ENCODE results near the gene ZAP70.

Gene ZAP70

DNA sequence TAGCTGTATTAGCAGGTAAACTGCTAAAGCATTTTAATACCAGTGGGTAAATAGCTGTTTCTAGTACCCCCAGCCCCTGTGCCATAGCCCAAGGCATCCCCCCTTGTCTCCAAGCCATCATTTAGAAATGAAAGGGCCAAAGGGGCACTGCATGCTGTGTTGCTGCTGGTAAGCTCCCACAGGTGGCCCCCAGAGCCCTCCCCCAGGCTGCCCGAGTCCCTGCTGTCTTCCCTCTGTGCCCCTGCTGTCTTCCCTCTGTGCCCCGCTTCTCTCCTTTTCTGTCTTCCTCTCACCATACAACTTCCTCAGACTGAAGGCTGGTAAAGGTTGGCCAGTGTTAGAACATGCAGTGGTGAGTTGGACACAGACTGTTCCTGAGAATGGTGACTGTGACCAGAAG lies 42.1 kb downstream of the ZAP70 start:
- no peak for DNase-seq
- Histone ChIP-seq H3K4me2 (ENCODE audit: low read length) (no peak overlapping the region), H4K8ac (ENCODE audit: low read depth, low read length) (no peak overlapping the region), H3K23ac (ENCODE audit: low read length) (no peak overlapping the region), H2BK15ac (replicated peaks; ENCODE audit: low read depth) (no peak overlapping the region), H3K79me2 (ENCODE audit: control insufficient read depth, insufficient read depth, low read length) (no peaks in the 10 kb centered on the region), H2BK5ac (ENCODE audit: low read length) (no peak overlapping the region), H4K5ac (ENCODE audit: low read length) (no peak overlapping the region), H3K9ac (ENCODE audit: low read length) (no peak overlapping the region), H2AK5ac (ENCODE audit: low read length) (no peak overlapping the region), H3K36me3 (ENCODE audit: control insufficient read depth, insufficient read depth, low read length) (peaks cover 2% of the 10 kb centered on the region), H3K27ac (ENCODE audit: low read depth, low read length) (no peak overlapping the region), H3K4me1 (ENCODE audit: control insufficient read depth, low read depth, low read length) (peaks cover 2% of the 10 kb centered on the region), H3K27me3 (ENCODE audit: insufficient read depth, low read length, poor library complexity) (no peaks in the 10 kb centered on the region), H3K4me3 (ENCODE audit: low read length) (no peak overlapping the region), H2BK120ac (ENCODE audit: low read depth, low read length) (no peak overlapping the region), H3K18ac (ENCODE audit: low read length) (no peak overlapping the region), H3K79me1 (ENCODE audit: low read length) (no peaks in the 10 kb centered on the region), H3K4ac (ENCODE audit: low read depth, low read length) (no peak overlapping the region), H3K56ac (ENCODE audit: low read length) (no peak overlapping the region)
- WGBS (ENCODE audit: extremely low coverage, insufficient coverage, low lambda C conversion rate), result no CpG with 5 or more reads among the region's 2 CpGs

DNA sequence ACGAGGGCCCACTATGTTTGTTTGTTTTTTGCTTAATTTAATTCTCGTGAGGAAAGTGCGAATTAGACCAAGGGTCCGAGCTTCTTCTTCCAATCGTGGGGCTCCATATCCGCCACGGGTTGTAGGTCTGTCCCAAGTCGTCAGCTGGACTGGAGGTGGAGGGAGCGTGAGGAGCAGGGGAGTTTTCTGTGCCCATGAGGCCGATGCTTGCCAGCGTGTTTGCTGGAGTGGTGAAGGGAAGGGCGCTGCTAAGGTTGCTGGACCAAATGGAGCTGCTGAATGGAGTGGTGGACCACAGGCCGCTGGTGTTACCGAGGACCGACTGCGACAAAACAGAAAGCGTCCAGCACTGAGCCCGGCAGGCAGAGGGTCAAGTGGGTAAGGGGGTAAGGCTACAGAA lies 43.7 kb downstream of the ZAP70 start:
- no peak overlapping the region for H3K18ac ChIP-seq (ENCODE audit: low read length)
- no CpG with 5 or more reads among the region's 18 CpGs for WGBS (ENCODE audit: extremely low coverage, insufficient coverage, low lambda C conversion rate)
- no peak overlapping the region for H4K8ac ChIP-seq (ENCODE audit: low read depth, low read length)
- H3K36me3 ChIP-seq (ENCODE audit: control insufficient read depth, insufficient read depth, low read length), result peaks cover 2% of the 10 kb centered on the region
- H4K5ac ChIP-seq (ENCODE audit: low read length), result no peak overlapping the region
- no peak overlapping the region for H3K4me2 ChIP-seq (ENCODE audit: low read length)
- H3K27me3 ChIP-seq (ENCODE audit: insufficient read depth, low read length, poor library complexity), result no peaks in the 10 kb centered on the region
- no peak overlapping the region for H2BK120ac ChIP-seq (ENCODE audit: low read depth, low read length)
- H3K9ac ChIP-seq (ENCODE audit: low read length), result no peak overlapping the region
- H3K56ac ChIP-seq (ENCODE audit: low read length), result no peak overlapping the region
- H3K27ac ChIP-seq (ENCODE audit: low read depth, low read length), result no peak overlapping the region
- peaks cover 2% of the 10 kb centered on the region for H3K4me1 ChIP-seq (ENCODE audit: control insufficient read depth, low read depth, low read length)
- H3K79me2 ChIP-seq (ENCODE audit: control insufficient read depth, insufficient read depth, low read length), result no peaks in the 10 kb centered on the region
- no peak for DNase-seq
- H3K79me1 ChIP-seq (ENCODE audit: low read length), result no peaks in the 10 kb centered on the region
- H3K23ac ChIP-seq (ENCODE audit: low read length), result no peak overlapping the region
- H3K4me3 ChIP-seq (ENCODE audit: low read length), result no peak overlapping the region
- no peak overlapping the region for H2BK15ac ChIP-seq (replicated peaks; ENCODE audit: low read depth)
- H3K4ac ChIP-seq (ENCODE audit: low read depth, low read length), result no peak overlapping the region
- no peak overlapping the region for H2BK5ac ChIP-seq (ENCODE audit: low read length)
- H2AK5ac ChIP-seq (ENCODE audit: low read length), result no peak overlapping the region

DNA sequence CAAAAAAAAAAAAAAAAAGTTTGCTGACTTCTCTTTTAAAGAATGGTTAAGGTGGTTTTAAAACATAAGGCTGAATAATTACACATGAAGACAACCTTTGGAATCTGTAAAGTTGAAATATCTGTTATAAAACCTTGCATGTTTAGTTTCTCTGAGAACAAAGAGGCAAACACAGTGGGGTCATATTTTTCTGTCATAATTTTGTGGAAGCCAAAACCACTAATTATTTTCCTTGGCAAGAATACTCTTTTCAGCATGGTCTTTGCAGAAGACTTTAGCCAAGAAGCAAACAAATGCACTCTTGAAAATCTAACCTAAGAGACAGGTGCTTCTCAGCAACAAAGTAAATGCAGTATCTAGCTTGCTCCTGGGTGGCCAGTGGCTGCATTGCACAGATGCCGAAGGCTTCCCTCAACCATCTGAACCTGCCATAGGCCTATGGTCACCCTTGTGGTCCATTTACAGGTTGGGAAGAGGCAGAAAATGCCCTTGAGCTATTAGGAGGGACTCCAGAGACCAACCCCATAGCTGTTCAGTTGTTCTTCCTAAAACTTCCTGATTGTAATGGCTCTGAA lies 44.8 kb downstream of the ZAP70 start:
- Histone ChIP-seq H3K9ac (ENCODE audit: low read length) (no peak overlapping the region), H3K27me3 (ENCODE audit: insufficient read depth, low read length, poor library complexity) (no peaks in the 10 kb centered on the region), H3K79me2 (ENCODE audit: control insufficient read depth, insufficient read depth, low read length) (no peaks in the 10 kb centered on the region), H2BK120ac (ENCODE audit: low read depth, low read length) (no peak overlapping the region), H3K4me3 (ENCODE audit: low read length) (no peak overlapping the region), H3K18ac (ENCODE audit: low read length) (no peak overlapping the region), H3K27ac (ENCODE audit: low read depth, low read length) (no peak overlapping the region), H3K4me2 (ENCODE audit: low read length) (no peak overlapping the region), H4K8ac (ENCODE audit: low read depth, low read length) (no peak overlapping the region), H3K79me1 (ENCODE audit: low read length) (no peaks in the 10 kb centered on the region), H2BK15ac (replicated peaks; ENCODE audit: low read depth) (no peak overlapping the region), H3K4me1 (ENCODE audit: control insufficient read depth, low read depth, low read length) (peaks cover 2% of the 10 kb centered on the region), H2AK5ac (ENCODE audit: low read length) (no peak overlapping the region), H3K23ac (ENCODE audit: low read length) (no peak overlapping the region), H3K36me3 (ENCODE audit: control insufficient read depth, insufficient read depth, low read length) (peaks cover 2% of the 10 kb centered on the region), H3K56ac (ENCODE audit: low read length) (no peak overlapping the region), H4K5ac (ENCODE audit: low read length) (no peak overlapping the region), H2BK5ac (ENCODE audit: low read length) (no peak overlapping the region), H3K4ac (ENCODE audit: low read depth, low read length) (no peak overlapping the region)
- no CpG with 5 or more reads among the region's 1 CpG for WGBS (ENCODE audit: extremely low coverage, insufficient coverage, low lambda C conversion rate)
- no peak for DNase-seq

DNA sequence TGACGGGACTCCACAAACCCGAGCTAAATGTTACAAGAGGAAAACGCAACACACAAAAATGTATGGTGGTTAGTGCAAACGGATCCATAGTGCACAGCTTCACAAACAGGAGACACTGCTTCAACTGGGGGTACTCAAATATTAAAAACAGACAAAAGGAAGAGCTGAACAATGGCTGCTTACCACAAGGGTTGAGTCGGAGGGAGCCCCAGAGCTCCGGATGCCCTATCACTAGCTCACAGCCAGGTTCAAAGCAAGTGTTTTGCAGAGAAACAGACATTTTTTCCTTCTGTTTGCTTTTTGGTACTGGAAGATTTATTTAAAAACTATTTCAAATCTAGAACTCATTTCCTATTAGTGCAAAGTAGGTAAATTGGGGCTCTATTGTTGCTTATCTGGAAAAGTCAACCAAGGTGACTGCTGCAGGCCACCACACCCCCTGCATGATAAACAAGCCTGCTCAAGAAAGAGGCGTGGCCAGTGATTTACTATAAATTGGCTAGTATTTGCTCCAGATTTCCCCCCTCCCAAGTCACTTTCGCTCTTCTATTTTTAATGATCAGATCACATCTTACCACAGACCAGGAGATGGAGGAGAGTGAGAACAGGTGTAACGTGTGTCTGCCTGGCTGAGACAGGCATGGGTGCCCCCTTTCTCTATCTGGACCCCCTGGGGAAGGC lies 46.5 kb downstream of the ZAP70 start:
- no peak overlapping the region for H4K5ac ChIP-seq (ENCODE audit: low read length)
- no peak overlapping the region for H3K4ac ChIP-seq (ENCODE audit: low read depth, low read length)
- H3K4me2 ChIP-seq (ENCODE audit: low read length), result no peak overlapping the region
- H3K23ac ChIP-seq (ENCODE audit: low read length), result no peak overlapping the region
- no peaks in the 10 kb centered on the region for H3K79me2 ChIP-seq (ENCODE audit: control insufficient read depth, insufficient read depth, low read length)
- H3K4me3 ChIP-seq (ENCODE audit: low read length), result no peak overlapping the region
- no peak overlapping the region for H3K56ac ChIP-seq (ENCODE audit: low read length)
- H2BK5ac ChIP-seq (ENCODE audit: low read length), result no peak overlapping the region
- no peak overlapping the region for H2BK120ac ChIP-seq (ENCODE audit: low read depth, low read length)
- WGBS (ENCODE audit: extremely low coverage, insufficient coverage, low lambda C conversion rate), result no CpG with 5 or more reads among the region's 9 CpGs
- H3K79me1 ChIP-seq (ENCODE audit: low read length), result no peaks in the 10 kb centered on the region
- no peak overlapping the region for H2AK5ac ChIP-seq (ENCODE audit: low read length)
- H3K27ac ChIP-seq (ENCODE audit: low read depth, low read length), result no peak overlapping the region
- H3K36me3 ChIP-seq (ENCODE audit: control insufficient read depth, insufficient read depth, low read length), result peaks cover 6% of the 10 kb centered on the region
- peaks cover 2% of the 10 kb centered on the region for H3K4me1 ChIP-seq (ENCODE audit: control insufficient read depth, low read depth, low read length)
- no peak overlapping the region for H3K18ac ChIP-seq (ENCODE audit: low read length)
- no peaks in the 10 kb centered on the region for H3K27me3 ChIP-seq (ENCODE audit: insufficient read depth, low read length, poor library complexity)
- H3K9ac ChIP-seq (ENCODE audit: low read length), result no peak overlapping the region
- DNase-seq, result no peak
- H4K8ac ChIP-seq (ENCODE audit: low read depth, low read length), result no peak overlapping the region
- no peak overlapping the region for H2BK15ac ChIP-seq (replicated peaks; ENCODE audit: low read depth)

DNA sequence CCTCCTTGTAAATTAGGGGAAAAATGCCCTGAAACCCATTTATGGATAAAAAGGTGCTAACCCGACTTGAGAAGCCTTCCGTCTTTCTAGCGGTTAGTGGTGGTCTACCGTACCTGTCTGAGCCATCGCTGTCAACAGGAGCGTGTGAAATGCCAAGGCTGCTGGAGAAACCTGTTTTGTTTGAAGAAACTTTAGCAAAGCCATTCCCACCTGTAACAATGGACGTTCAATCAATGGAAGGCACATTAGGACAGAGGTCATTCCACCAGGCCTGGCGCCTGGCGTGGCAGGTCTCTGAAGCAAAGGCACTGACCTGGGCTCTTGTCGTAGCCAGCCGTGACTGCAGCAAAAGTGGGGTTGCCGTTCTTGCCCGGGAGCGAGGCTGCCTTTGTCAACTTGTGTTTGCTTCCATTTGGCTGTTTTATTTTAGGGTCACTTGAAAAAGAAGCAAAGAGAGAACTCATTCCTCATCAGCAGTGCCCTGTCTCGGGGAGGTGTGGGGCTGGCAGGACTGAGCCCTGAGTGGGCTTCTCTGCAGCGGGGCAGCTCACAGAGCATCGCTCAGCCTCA lies 47.2 kb downstream of the ZAP70 start:
- no peak overlapping the region for H3K4me3 ChIP-seq (ENCODE audit: low read length)
- no peak overlapping the region for H3K9ac ChIP-seq (ENCODE audit: low read length)
- no peak overlapping the region for H4K5ac ChIP-seq (ENCODE audit: low read length)
- peaks cover 2% of the 10 kb centered on the region for H3K4me1 ChIP-seq (ENCODE audit: control insufficient read depth, low read depth, low read length)
- H2BK15ac ChIP-seq (replicated peaks; ENCODE audit: low read depth), result no peak overlapping the region
- peak overlapping the region; percentile 11 for H3K27ac ChIP-seq (ENCODE audit: low read depth, low read length)
- H3K36me3 ChIP-seq (ENCODE audit: control insufficient read depth, insufficient read depth, low read length), result peaks cover 6% of the 10 kb centered on the region
- no peak overlapping the region for H2AK5ac ChIP-seq (ENCODE audit: low read length)
- H2BK5ac ChIP-seq (ENCODE audit: low read length), result no peak overlapping the region
- H3K4ac ChIP-seq (ENCODE audit: low read depth, low read length), result no peak overlapping the region
- H3K79me2 ChIP-seq (ENCODE audit: control insufficient read depth, insufficient read depth, low read length), result no peaks in the 10 kb centered on the region
- H3K27me3 ChIP-seq (ENCODE audit: insufficient read depth, low read length, poor library complexity), result no peaks in the 10 kb centered on the region
- no peak overlapping the region for H4K8ac ChIP-seq (ENCODE audit: low read depth, low read length)
- no peak overlapping the region for H3K23ac ChIP-seq (ENCODE audit: low read length)
- H3K4me2 ChIP-seq (ENCODE audit: low read length), result no peak overlapping the region
- WGBS (ENCODE audit: extremely low coverage, insufficient coverage, low lambda C conversion rate), result no CpG with 5 or more reads among the region's 17 CpGs
- no peak overlapping the region for H3K18ac ChIP-seq (ENCODE audit: low read length)
- no peaks in the 10 kb centered on the region for H3K79me1 ChIP-seq (ENCODE audit: low read length)
- no peak for DNase-seq
- H2BK120ac ChIP-seq (ENCODE audit: low read depth, low read length), result no peak overlapping the region
- H3K56ac ChIP-seq (ENCODE audit: low read length), result no peak overlapping the region

Measured in mesendoderm (in vitro differentiated cells).